Gastroesophageal sphincter (tissue), 3 donors: ENCODE measurements around the gene ZDHHC11B.

Experiments
- CTCF ChIP-seq, 4 experiments: fragments of 200-600 bp in 2 of 4; fragments of 450-650 bp in 2 of 4; sonication (generic) in 1 of 4; IDR thresholded peaks; one replicate each; pipeline ENCODE4 v1.5.1; 2017 to 2019; ENCODE audit warnings: antibody characterized with exemption in 4 of 4, mild to moderate bottlenecking in 2 of 4, moderate library complexity in 2 of 4
- EP300 ChIP-seq: sonication (generic); formaldehyde crosslinking; IDR thresholded peaks from one replicate; pipeline ENCODE4 v1.6.1; 2017; ENCODE audit warnings: antibody characterized with exemption, mild to moderate bottlenecking
- POLR2A ChIP-seq, 2 donors: fragments of 450-650 bp; IDR thresholded peaks; one replicate each; pipeline ENCODE4 v1.6.1; 2017; ENCODE audit warnings: antibody characterized with exemption in 2 of 2, mild to moderate bottlenecking in 2 of 2, moderate library complexity in 1 of 2
- POLR2AphosphoS5 ChIP-seq: sonication (generic); formaldehyde crosslinking; IDR thresholded peaks from one replicate; pipeline ENCODE4 v1.6.1; 2017; ENCODE audit warnings: antibody characterized with exemption

GRCh38 chr5:669111-669841, 115.3 kb downstream of the ZDHHC11B start:
- peak in 3 of 4 experiments; percentile 69 to 87 (median 78) for TF ChIP-seq CTCF (IDR thresholded peaks at IDR 0.05)
- TF ChIP-seq POLR2A (IDR thresholded peaks at IDR 0.05), result no peak
- no peak for TF ChIP-seq EP300
- TF ChIP-seq POLR2AphosphoS5, result no peak
